ENCODE results near the gene KCMF1. TPM values are rescaled to one million over a fixed set of nuclear protein-coding genes. Genes with fewer than 3 reads are reported as not detected.

KCMF1 gene
- total and polyA plus RNA-seq, 2 donors (not counting 1 experiment from before 2014, with no cell fraction given): 43.7 to 81.5 TPM

GRCh38 chr2:85016446-85016845 is 45.5 kb downstream of the KCMF1 start:
- Mint-ChIP-seq H3K4me1 (peaks cover 67% of the 10 kb centered on the region), H3K9me3 (ENCODE audit: insufficient read depth) (no peaks in the 10 kb centered on the region), H3K27ac (no peak overlapping the region), H3K27me3 (no peaks in the 10 kb centered on the region), H3K4me3 (no peak overlapping the region)
- WGBS (ENCODE audit: insufficient coverage): 100% methylated on average over 1 of the region's 3 CpGs
- Histone ChIP-seq H3K9me3 (ENCODE audit: control extremely low read depth in 1 of 3, control insufficient read depth in 2 of 3, insufficient read depth in 1 of 3, low read length in 2 of 3) (no peaks in the 10 kb centered on the region), H3K27ac (ENCODE audit: low read length in 2 of 2) (peak overlapping the region in 1 of 2 donors; percentile 31), H2AFZ (ENCODE audit: insufficient read depth, low read depth, low read length, poor library complexity, severe bottlenecking) (no peak overlapping the region), H3K27me3 (replicated peaks in 1 of 4; ENCODE audit: control extremely low read depth in 1 of 4, control insufficient read depth in 3 of 4, insufficient read depth in 4 of 4, low read length in 3 of 4) (no peaks in the 10 kb centered on the region), H3K4me1 (ENCODE audit: control insufficient read depth in 2 of 2, insufficient read depth in 2 of 2, low read length in 2 of 2) (peaks cover 26 to 44% of the 10 kb centered on the region in 2 donors), H3K4me3 (ENCODE audit: control extremely low read depth in 1 of 5, extremely low read depth in 1 of 5, insufficient read depth in 1 of 5, low read depth in 2 of 5, low read length in 4 of 5) (no peak overlapping the region), H3K9ac (ENCODE audit: low read length) (no peak overlapping the region), H4K20me1 (ENCODE audit: control insufficient read depth, insufficient read depth, low read length, poor library complexity, severe bottlenecking) (peaks cover 39% of the 10 kb centered on the region), H3K79me2 (ENCODE audit: control insufficient read depth, insufficient read depth, low read length) (peaks cover 99% of the 10 kb centered on the region), H3K36me3 (replicated peaks in 1 of 2; ENCODE audit: control extremely low read depth in 1 of 2, control insufficient read depth in 1 of 2, extremely low read depth in 1 of 2, insufficient read depth in 2 of 2, low read length in 1 of 2) (no peaks in the 10 kb centered on the region), H3K4me2 (replicated peaks; ENCODE audit: low read depth, low read length, poor library complexity, severe bottlenecking) (no peak overlapping the region)
- intact Hi-C loops (cut with micrococcal nuclease): no loop called here
- ChIA-PET POLR2A (no interaction called here), CTCF (interaction anchor here (0.6 to 1.8 kb wide), 8 partner anchors 8 to 550 kb away, joined by 3 to 10 read pairs (median 4); no protein-coding TSS in a partner anchor)
- no peak for ATAC-seq (ENCODE audit: low read depth)
- DNase-seq: no peak
- TF ChIP-seq CTCF (IDR thresholded peaks at IDR 0.05) (no peak), EZH2 (IDR thresholded peaks at IDR 0.05; ENCODE audit: borderline replicate concordance, insufficient read depth, low read depth, low read length, poor library complexity, severe bottlenecking) (no peak)

- peaks cover 61% of the 10 kb centered on the region for H3K4me1 Mint-ChIP-seq
- ATAC-seq (ENCODE audit: low read depth): no peak
- no peaks in the 10 kb centered on the region for H3K9me3 ChIP-seq (ENCODE audit: control extremely low read depth in 1 of 3, control insufficient read depth in 2 of 3, insufficient read depth in 1 of 3, low read length in 2 of 3)
These were observed 46.6 kb downstream of the KCMF1 start for GRCh38 chr2:85017411-85018048.

More at GRCh38 chr2:85017411-85018048, 46.6 kb downstream of the KCMF1 start:
- no peak for TF ChIP-seq EZH2 (IDR thresholded peaks at IDR 0.05; ENCODE audit: borderline replicate concordance, insufficient read depth, low read depth, low read length, poor library complexity, severe bottlenecking)
- peak; percentile 61 for TF ChIP-seq CTCF (IDR thresholded peaks at IDR 0.05)
- no peak for DNase-seq
- Mint-ChIP-seq H3K4me3 (no peak overlapping the region), H3K27ac (peak overlapping the region; percentile 37), H3K9me3 (ENCODE audit: insufficient read depth) (no peaks in the 10 kb centered on the region), H3K27me3 (no peaks in the 10 kb centered on the region)
- H3K4me2 ChIP-seq (replicated peaks; ENCODE audit: low read depth, low read length, poor library complexity, severe bottlenecking): no peak overlapping the region
- CTCF ChIA-PET: interaction anchor here (0.7 to 1.8 kb wide), 17 partner anchors 9 to 1545 kb away, joined by 3 to 6 read pairs (median 3); no protein-coding TSS in a partner anchor
- intact Hi-C loops (cut with micrococcal nuclease): no loop called here
- peaks cover 38% of the 10 kb centered on the region for H4K20me1 ChIP-seq (ENCODE audit: control insufficient read depth, insufficient read depth, low read length, poor library complexity, severe bottlenecking)
- WGBS (ENCODE audit: insufficient coverage): 0% methylated on average over 1 of the region's 5 CpGs
- no peak overlapping the region for H3K27ac ChIP-seq (ENCODE audit: low read length in 2 of 2)
- peaks cover 0 to 2% of the 10 kb centered on the region in 2 experiments for H3K36me3 ChIP-seq (replicated peaks in 1 of 2; ENCODE audit: control extremely low read depth in 1 of 2, control insufficient read depth in 1 of 2, extremely low read depth in 1 of 2, insufficient read depth in 2 of 2, low read length in 1 of 2)
- POLR2A ChIA-PET: interaction anchor here (0.6 kb wide), 1 partner anchor 56 kb away, joined by 3 read pairs; no protein-coding TSS in a partner anchor
- H3K79me2 ChIP-seq (ENCODE audit: control insufficient read depth, insufficient read depth, low read length): peaks cover 99% of the 10 kb centered on the region
- peaks cover 26 to 37% of the 10 kb centered on the region in 2 donors for H3K4me1 ChIP-seq (ENCODE audit: control insufficient read depth in 2 of 2, insufficient read depth in 2 of 2, low read length in 2 of 2)
- no peak overlapping the region for H3K4me3 ChIP-seq (ENCODE audit: control extremely low read depth in 1 of 5, extremely low read depth in 1 of 5, insufficient read depth in 1 of 5, low read depth in 2 of 5, low read length in 4 of 5)
- H3K27me3 ChIP-seq (replicated peaks in 1 of 4; ENCODE audit: control extremely low read depth in 1 of 4, control insufficient read depth in 3 of 4, insufficient read depth in 4 of 4, low read length in 3 of 4): no peaks in the 10 kb centered on the region
- H3K9ac ChIP-seq (ENCODE audit: low read length): no peak overlapping the region
- no peak overlapping the region for H2AFZ ChIP-seq (ENCODE audit: insufficient read depth, low read depth, low read length, poor library complexity, severe bottlenecking)
